ENCODE measurements around the gene CRK.

Gene CRK

GRCh38 chr17:1481736-1482135, 25.7 kb upstream of the CRK start:
- Histone ChIP-seq H3K4me3 (ENCODE audit: severe bottlenecking) (no peak overlapping the region), H3K9me3 (ENCODE audit: severe bottlenecking) (no peaks in the 10 kb centered on the region), H3K27ac (ENCODE audit: poor library complexity, severe bottlenecking) (no peak overlapping the region), H3K4me1 (ENCODE audit: insufficient read depth, poor library complexity, severe bottlenecking) (peaks cover 3% of the 10 kb centered on the region), H3K27me3 (ENCODE audit: insufficient read depth, poor library complexity, severe bottlenecking) (no peaks in the 10 kb centered on the region), H3K36me3 (ENCODE audit: low read depth) (peaks cover 51% of the 10 kb centered on the region)
- no peak for TF ChIP-seq CTCF (IDR thresholded peaks at IDR 0.05; ENCODE audit: poor library complexity, severe bottlenecking)
- ATAC-seq (ENCODE audit: low read depth) = no peak
- DNase-seq (ENCODE audit: low spot score) = no peak

- no peaks in the 10 kb centered on the region for H3K9me3 ChIP-seq (ENCODE audit: severe bottlenecking)
- no peak overlapping the region for H3K27ac ChIP-seq (ENCODE audit: poor library complexity, severe bottlenecking)
- H3K27me3 ChIP-seq (ENCODE audit: insufficient read depth, poor library complexity, severe bottlenecking) = no peaks in the 10 kb centered on the region
- H3K4me1 ChIP-seq (ENCODE audit: insufficient read depth, poor library complexity, severe bottlenecking) = no peaks in the 10 kb centered on the region
- no peak overlapping the region for H3K4me3 ChIP-seq (ENCODE audit: severe bottlenecking)
- TF ChIP-seq CTCF (IDR thresholded peaks at IDR 0.05; ENCODE audit: poor library complexity, severe bottlenecking) = no peak
- peaks cover 57% of the 10 kb centered on the region for H3K36me3 ChIP-seq (ENCODE audit: low read depth)
- ATAC-seq (ENCODE audit: low read depth) (no peak), DNase-seq (ENCODE audit: low spot score) (no peak)
Observed at GRCh38 chr17:1480747-1481465, 24.9 kb upstream of the CRK start.

- TF ChIP-seq CTCF (IDR thresholded peaks at IDR 0.05; ENCODE audit: poor library complexity, severe bottlenecking) = no peak
- no peak overlapping the region for H3K27ac ChIP-seq (ENCODE audit: poor library complexity, severe bottlenecking)
- peaks cover 51% of the 10 kb centered on the region for H3K36me3 ChIP-seq (ENCODE audit: low read depth)
- H3K4me3 ChIP-seq (ENCODE audit: severe bottlenecking) = no peak overlapping the region
- H3K9me3 ChIP-seq (ENCODE audit: severe bottlenecking) = no peaks in the 10 kb centered on the region
- no peaks in the 10 kb centered on the region for H3K4me1 ChIP-seq (ENCODE audit: insufficient read depth, poor library complexity, severe bottlenecking)
- no peaks in the 10 kb centered on the region for H3K27me3 ChIP-seq (ENCODE audit: insufficient read depth, poor library complexity, severe bottlenecking)
- no peak for ATAC-seq (ENCODE audit: low read depth)
- no peak for DNase-seq (ENCODE audit: low spot score)
Observed at GRCh38 chr17:1478418-1478817, 22.4 kb upstream of the CRK start.

GRCh38 chr17:1475321-1475854, 19.4 kb upstream of the CRK start:
- H3K4me3 ChIP-seq (ENCODE audit: severe bottlenecking) = no peak overlapping the region
- no peaks in the 10 kb centered on the region for H3K27me3 ChIP-seq (ENCODE audit: insufficient read depth, poor library complexity, severe bottlenecking)
- no peak overlapping the region for H3K27ac ChIP-seq (ENCODE audit: poor library complexity, severe bottlenecking)
- no peaks in the 10 kb centered on the region for H3K4me1 ChIP-seq (ENCODE audit: insufficient read depth, poor library complexity, severe bottlenecking)
- DNase-seq (ENCODE audit: low spot score) (no peak), ATAC-seq (ENCODE audit: low read depth) (no peak)
- TF ChIP-seq CTCF (IDR thresholded peaks at IDR 0.05; ENCODE audit: poor library complexity, severe bottlenecking) = no peak
- H3K36me3 ChIP-seq (ENCODE audit: low read depth) = peaks cover 51% of the 10 kb centered on the region
- no peaks in the 10 kb centered on the region for H3K9me3 ChIP-seq (ENCODE audit: severe bottlenecking)

All from RWPE2 (cell line).